Astrocyte (in vitro differentiated cells and primary cell): ENCODE results near the gene DTNB. TPM values are rescaled to one million over a fixed set of nuclear protein-coding genes. Genes with fewer than 3 reads are reported as not detected.

Experiments
- DNase-seq: peaks from one replicate; pipeline ENCODE4 v3.0.0-alpha.2; 2010; ENCODE audit warnings: low read depth
- FAIRE-seq: peaks from 2 replicates; lab custom pipeline; 2011; peaks lifted over from hg19 to GRCh38; lab: Jason Lieb, UNC
- H2AFZ ChIP-seq: 2 replicates; pipeline ENCODE4 v1.6.0; 2012; ENCODE audit warnings: low read depth, low read length, inconsistent platforms
- H3K27ac ChIP-seq: 2 replicates; pipeline ENCODE4 v1.5.1; 2011; ENCODE audit warnings: low read depth, low read length, inconsistent platforms
- H3K27me3 ChIP-seq: 2 replicates; pipeline ENCODE4 v1.6.0; 2011; ENCODE audit warnings: low read length, inconsistent platforms; ENCODE audit not compliant: insufficient read depth
- H3K36me3 ChIP-seq: 2 replicates; pipeline ENCODE4 v1.5.1; 2011; ENCODE audit warnings: low read length, inconsistent platforms; ENCODE audit not compliant: insufficient read depth
- H3K4me1 ChIP-seq: 2 replicates; pipeline ENCODE4 v1.5.1; 2011; ENCODE audit warnings: low read length, inconsistent platforms; ENCODE audit not compliant: insufficient read depth
- H3K4me2 ChIP-seq: 2 replicates; pipeline ENCODE4 v1.6.0; 2012; ENCODE audit warnings: low read length, inconsistent platforms
- H3K4me3 ChIP-seq: 2 replicates; pipeline ENCODE4 v1.5.1; 2011; ENCODE audit warnings: low read depth, mild to moderate bottlenecking, low read length, inconsistent platforms; ENCODE audit not compliant: insufficient read depth
- H3K79me2 ChIP-seq: 2 replicates; pipeline ENCODE4 v1.6.0; 2012; ENCODE audit warnings: mild to moderate bottlenecking, low read length, inconsistent platforms; ENCODE audit not compliant: insufficient read depth
- H3K9ac ChIP-seq: 2 replicates; pipeline ENCODE4 v1.6.0; 2012; ENCODE audit warnings: mild to moderate bottlenecking, low read length, inconsistent platforms
- H3K9me3 ChIP-seq: 2 replicates; pipeline ENCODE4 v1.5.1; 2012; ENCODE audit warnings: low read depth, mild to moderate bottlenecking, low read length, inconsistent platforms; ENCODE audit not compliant: insufficient read depth
- H4K20me1 ChIP-seq: 2 replicates; pipeline ENCODE4 v1.6.0; 2012; ENCODE audit warnings: low read length, inconsistent platforms; ENCODE audit not compliant: insufficient read depth
- H3K27ac Mint-ChIP-seq: one replicate; pipeline ENCODE4 v1.8.0; 2021; ENCODE audit warnings: mild to moderate bottlenecking, mixed read lengths; ENCODE audit not compliant: unreplicated experiment
- H3K27me3 Mint-ChIP-seq: one replicate; pipeline ENCODE4 v1.8.0; 2021; ENCODE audit warnings: low read depth, mixed read lengths; ENCODE audit not compliant: unreplicated experiment
- H3K36me3 Mint-ChIP-seq: one replicate; pipeline ENCODE4 v1.8.0; 2021; ENCODE audit warnings: low read depth, mixed read lengths; ENCODE audit not compliant: unreplicated experiment
- H3K4me1 Mint-ChIP-seq: one replicate; pipeline ENCODE4 v1.8.0; 2021; ENCODE audit warnings: low read depth, mixed read lengths; ENCODE audit not compliant: unreplicated experiment
- H3K4me3 Mint-ChIP-seq: one replicate; pipeline ENCODE4 v1.8.0; 2021; ENCODE audit warnings: mild to moderate bottlenecking, moderate library complexity, mixed read lengths; ENCODE audit not compliant: unreplicated experiment
- H3K9me3 Mint-ChIP-seq: one replicate; pipeline ENCODE4 v1.8.0; 2021; ENCODE audit warnings: mild to moderate bottlenecking, mixed read lengths; ENCODE audit not compliant: unreplicated experiment
- CTCF ChIP-seq: IDR thresholded peaks from 2 replicates; pipeline ENCODE4 v1.5.1; 2011; ENCODE audit warnings: low read depth, mild to moderate bottlenecking, inconsistent platforms, low read length, moderate library complexity; ENCODE audit not compliant: insufficient read depth
- EZH2 ChIP-seq: IDR thresholded peaks from 2 replicates; pipeline ENCODE4 v1.6.1; 2012; ENCODE audit warnings: mild to moderate bottlenecking, low read length, inconsistent platforms; ENCODE audit not compliant: insufficient read depth
- total RNA-seq: library from RNA; stranded (reverse); gene quantifications from 2 replicates; pipeline ENCODE4 v1.2.1, GENCODE V29; 2021

The DTNB gene
- total RNA-seq, 1 donor from 2014 or later: 5.1 TPM

GRCh38 chr2:25354116-25354515 lies 319.3 kb downstream of the DTNB start:
- H3K9ac ChIP-seq: no peak overlapping the region
- no peak overlapping the region for H3K27ac ChIP-seq
- H4K20me1 ChIP-seq: no peaks in the 10 kb centered on the region
- Mint-ChIP-seq H3K36me3 (no peaks in the 10 kb centered on the region), H3K9me3 (peaks cover 10% of the 10 kb centered on the region), H3K4me1 (peaks cover 7% of the 10 kb centered on the region), H3K27me3 (peaks cover 21% of the 10 kb centered on the region), H3K4me3 (no peak overlapping the region), H3K27ac (no peak overlapping the region)
- no peaks in the 10 kb centered on the region for H3K36me3 ChIP-seq
- H3K4me1 ChIP-seq: peaks cover 4% of the 10 kb centered on the region
- no peak overlapping the region for H3K4me2 ChIP-seq
- H3K79me2 ChIP-seq: no peaks in the 10 kb centered on the region
- FAIRE-seq (no peak), DNase-seq (no peak)
- H3K9me3 ChIP-seq: peaks cover 2% of the 10 kb centered on the region
- no peak overlapping the region for H3K4me3 ChIP-seq
- no peaks in the 10 kb centered on the region for H3K27me3 ChIP-seq
- H2AFZ ChIP-seq: no peak overlapping the region
- no peak for TF ChIP-seq EZH2
- no peak for TF ChIP-seq CTCF

- H3K27ac Mint-ChIP-seq: no peak overlapping the region
- H3K9me3 Mint-ChIP-seq: no peaks in the 10 kb centered on the region
- H3K9me3 ChIP-seq: no peaks in the 10 kb centered on the region
- peaks cover 17% of the 10 kb centered on the region for H3K4me1 Mint-ChIP-seq
- peaks cover 14% of the 10 kb centered on the region for H3K27me3 Mint-ChIP-seq
- TF ChIP-seq CTCF (no peak), EZH2 (no peak)
- H4K20me1 ChIP-seq: no peaks in the 10 kb centered on the region
- H3K36me3 Mint-ChIP-seq: peaks cover 2% of the 10 kb centered on the region
- no peak overlapping the region for H2AFZ ChIP-seq
- no peak overlapping the region for H3K4me3 ChIP-seq
- no peaks in the 10 kb centered on the region for H3K27me3 ChIP-seq
- peak; percentile 69 for DNase-seq
- FAIRE-seq: no peak
- H3K27ac ChIP-seq: no peak overlapping the region
- H3K9ac ChIP-seq: no peak overlapping the region
- no peak overlapping the region for H3K4me3 Mint-ChIP-seq
- H3K79me2 ChIP-seq: no peaks in the 10 kb centered on the region
- peaks cover 17% of the 10 kb centered on the region for H3K4me1 ChIP-seq
- no peaks in the 10 kb centered on the region for H3K36me3 ChIP-seq
- H3K4me2 ChIP-seq: peak overlapping the region; percentile 35
These were observed 324.0 kb downstream of the DTNB start for GRCh38 chr2:25349397-25349796.

GRCh38 chr2:25347846-25348245 lies 325.5 kb downstream of the DTNB start:
- Mint-ChIP-seq H3K27me3 (peaks cover 14% of the 10 kb centered on the region), H3K27ac (no peak overlapping the region), H3K36me3 (peaks cover 2% of the 10 kb centered on the region), H3K9me3 (no peaks in the 10 kb centered on the region), H3K4me1 (peaks cover 17% of the 10 kb centered on the region), H3K4me3 (no peak overlapping the region)
- FAIRE-seq (no peak), DNase-seq (peak; percentile 41)
- Histone ChIP-seq H3K4me3 (no peak overlapping the region), H3K4me2 (peak overlapping the region; percentile 33), H3K9ac (no peak overlapping the region), H2AFZ (no peak overlapping the region), H3K9me3 (no peaks in the 10 kb centered on the region), H3K36me3 (no peaks in the 10 kb centered on the region), H4K20me1 (peaks cover 2% of the 10 kb centered on the region), H3K27me3 (no peaks in the 10 kb centered on the region), H3K4me1 (peaks cover 17% of the 10 kb centered on the region), H3K79me2 (no peaks in the 10 kb centered on the region), H3K27ac (no peak overlapping the region)
- no peak for TF ChIP-seq EZH2
- TF ChIP-seq CTCF: no peak
